CD4-positive, CD25-positive, alpha-beta regulatory T cell (primary cell): ENCODE measurements around the gene RFWD3. TPM values are rescaled to one million over a fixed set of nuclear protein-coding genes. Genes with fewer than 3 reads are reported as not detected.

Experiments
- ATAC-seq, 2 donors: fragments of 150-1000 bp; cut with Tn5 transposase; one replicate each; pipeline ENCODE4 v1.10.0; 2021; ENCODE audit warnings: low read depth in 2 of 2, moderate number of reproducible peaks in 2 of 2, moderate library complexity in 1 of 2
- DNase-seq, 3 donors: peaks; one replicate each; pipeline versions ENCODE4 v3.0.0 to v3.0.0-alpha.2; 2012 to 2022; ENCODE audit warnings: mixed read lengths in 1 of 3
- H3K27ac ChIP-seq: one replicate; pipeline ENCODE4 v1.7.0; 2013; ENCODE audit warnings: mild to moderate bottlenecking, low read length; ENCODE audit not compliant: insufficient read depth, poor library complexity, severe bottlenecking
- H3K27me3 ChIP-seq: one replicate; pipeline ENCODE4 v1.7.0; 2013; ENCODE audit warnings: low read length; ENCODE audit not compliant: control insufficient read depth, insufficient read depth
- H3K36me3 ChIP-seq: one replicate; pipeline ENCODE4 v1.7.0; 2013; ENCODE audit warnings: mild to moderate bottlenecking, low read length, moderate library complexity; ENCODE audit not compliant: control insufficient read depth, insufficient read depth
- H3K4me1 ChIP-seq: 2 replicates; pipeline ENCODE4 v1.7.0; 2013; ENCODE audit warnings: mild to moderate bottlenecking, low read length; ENCODE audit not compliant: insufficient read depth, control insufficient read depth, poor library complexity, severe bottlenecking
- H3K4me3 ChIP-seq: one replicate; pipeline ENCODE4 v1.7.0; 2013; ENCODE audit warnings: low read depth, mild to moderate bottlenecking, low read length, moderate library complexity
- H3K9me3 ChIP-seq, 2 experiments: 1 replicate in 1 of 2; 2 replicates in 1 of 2; pipeline ENCODE4 v1.7.0; 2013; ENCODE audit warnings: low read length in 2 of 2, mild to moderate bottlenecking in 1 of 2, moderate library complexity in 1 of 2; ENCODE audit not compliant: control insufficient read depth in 2 of 2
- H3K27ac Mint-ChIP-seq, 3 donors: one replicate each; pipeline ENCODE4 v1.8.0; 2020 to 2022; ENCODE audit warnings: mild to moderate bottlenecking in 3 of 3, mixed read lengths in 3 of 3, moderate library complexity in 2 of 3
- H3K27me3 Mint-ChIP-seq: one replicate; pipeline ENCODE4 v1.8.0; 2022; ENCODE audit warnings: mild to moderate bottlenecking, mixed read lengths
- H3K36me3 Mint-ChIP-seq: one replicate; pipeline ENCODE4 v1.8.0; 2020; ENCODE audit warnings: mixed read lengths
- H3K4me1 Mint-ChIP-seq, 4 donors: one replicate each; pipeline ENCODE4 v1.8.0; 2020 to 2022; ENCODE audit warnings: mixed read lengths in 4 of 4, mild to moderate bottlenecking in 1 of 4
- H3K4me3 Mint-ChIP-seq, 4 donors: one replicate each; pipeline ENCODE4 v1.8.0; 2020 to 2022; ENCODE audit warnings: mild to moderate bottlenecking in 4 of 4, mixed read lengths in 4 of 4, moderate library complexity in 3 of 4
- H3K9me3 Mint-ChIP-seq, 7 donors: one replicate each; pipeline ENCODE4 v1.8.0; 2020 to 2022; ENCODE audit warnings: mixed read lengths in 7 of 7, mild to moderate bottlenecking in 3 of 7, moderate library complexity in 2 of 7
- polyA plus RNA-seq, 4 donors: library from polyadenylated mRNA; unstranded; fragments of 300-500 nt; fragmentation: Illumina TruSeq; gene quantifications; one replicate each; pipeline ENCODE4 v1.2.3, GENCODE V29; 2021
- total RNA-seq: library from RNA; stranded (reverse); gene quantifications from one replicate; pipeline ENCODE4 v1.2.3, GENCODE V29; 2022

RFWD3 gene
- total and polyA plus RNA-seq, 5 donors from 2014 or later, result 17.8 to 48.5 (median 21.7) TPM

GRCh38 chr16:74650966-74651567 lies 15.6 kb downstream of the RFWD3 start:
- ATAC-seq, result no peak
- H3K4me3 Mint-ChIP-seq, result no peak overlapping the region
- H3K36me3 Mint-ChIP-seq, result no peaks in the 10 kb centered on the region
- no peaks in the 10 kb centered on the region for H3K27me3 Mint-ChIP-seq
- peaks cover 21 to 47% (median 36%) of the 10 kb centered on the region in 4 donors for H3K4me1 Mint-ChIP-seq
- peak in 1 of 3 donors; percentile 26 for DNase-seq
- Histone ChIP-seq H3K27me3 (no peaks in the 10 kb centered on the region), H3K27ac (no peak overlapping the region), H3K9me3 (no peaks in the 10 kb centered on the region), H3K4me1 (peaks cover 13% of the 10 kb centered on the region), H3K36me3 (peaks cover 48% of the 10 kb centered on the region), H3K4me3 (no peak overlapping the region)
- no peaks in the 10 kb centered on the region for H3K9me3 Mint-ChIP-seq
- H3K27ac Mint-ChIP-seq, result peak overlapping the region; percentile 5 to 78 (median 23)

- H3K27ac Mint-ChIP-seq, result peak overlapping the region in 1 of 3 donors; percentile 58
Observed at GRCh38 chr16:74649839-74650504, 16.7 kb downstream of the RFWD3 start.

GRCh38 chr16:74641969-74642368 lies 24.7 kb downstream of the RFWD3 start:
- H3K36me3 ChIP-seq, result peaks cover 69% of the 10 kb centered on the region
- Mint-ChIP-seq H3K4me1 (peaks cover 0 to 12% (median 0%) of the 10 kb centered on the region in 4 donors), H3K27me3 (no peaks in the 10 kb centered on the region), H3K9me3 (no peaks in the 10 kb centered on the region), H3K36me3 (peaks cover 27% of the 10 kb centered on the region), H3K4me3 (no peak overlapping the region), H3K27ac (no peak overlapping the region)
- H3K4me1 ChIP-seq, result no peaks in the 10 kb centered on the region
- H3K27me3 ChIP-seq, result no peaks in the 10 kb centered on the region
- ATAC-seq (no peak), DNase-seq (no peak)
- no peak overlapping the region for H3K4me3 ChIP-seq
- H3K9me3 ChIP-seq, result no peaks in the 10 kb centered on the region
- H3K27ac ChIP-seq, result no peak overlapping the region

More at GRCh38 chr16:74649839-74650504, 16.7 kb downstream of the RFWD3 start:
- peaks cover 56% of the 10 kb centered on the region for H3K36me3 ChIP-seq
- ATAC-seq (no peak), DNase-seq (no peak)
- peaks cover 11% of the 10 kb centered on the region for H3K4me1 ChIP-seq
- H3K27me3 ChIP-seq, result no peaks in the 10 kb centered on the region
- Mint-ChIP-seq H3K27me3 (no peaks in the 10 kb centered on the region), H3K4me1 (peaks cover 15 to 37% (median 28%) of the 10 kb centered on the region in 4 donors), H3K36me3 (no peaks in the 10 kb centered on the region), H3K4me3 (no peak overlapping the region), H3K9me3 (no peaks in the 10 kb centered on the region)
- no peaks in the 10 kb centered on the region for H3K9me3 ChIP-seq
- H3K27ac ChIP-seq, result no peak overlapping the region
- H3K4me3 ChIP-seq, result no peak overlapping the region

DNA sequence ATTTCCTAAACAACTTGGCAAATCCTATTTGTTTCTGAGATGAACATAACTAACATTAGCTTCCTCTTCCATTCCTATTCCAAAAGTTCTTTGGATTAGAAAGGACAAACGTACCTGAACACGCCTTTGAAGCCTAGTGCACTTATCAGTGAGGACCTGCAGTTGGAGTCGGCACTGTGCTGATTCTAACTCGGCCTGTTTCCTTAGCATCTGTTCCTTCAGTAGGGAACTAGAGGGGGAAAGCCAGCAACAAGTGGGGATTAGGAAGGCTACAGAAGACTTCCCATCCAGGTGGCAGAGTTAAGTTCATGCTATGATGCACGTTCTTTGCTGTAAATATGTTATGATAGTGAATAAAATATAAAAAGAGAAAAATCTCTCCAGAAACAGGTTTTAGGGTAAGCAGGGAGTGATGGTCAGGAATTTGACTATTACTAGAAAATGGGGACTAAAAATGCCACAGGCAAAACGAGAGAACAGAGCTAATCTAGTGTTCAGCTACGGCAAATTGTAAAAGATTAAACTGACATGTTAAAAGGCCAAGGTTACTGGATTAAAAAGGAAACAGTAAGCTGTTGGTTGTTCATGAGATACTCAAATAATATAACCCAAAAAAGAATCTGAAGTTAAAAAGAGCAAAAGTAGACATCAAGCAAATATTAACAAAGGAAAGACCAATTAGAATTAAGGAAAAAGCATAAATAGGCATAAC lies 28.8 kb downstream of the RFWD3 start:
- H3K4me1 Mint-ChIP-seq, result peaks cover 0 to 9% (median 0%) of the 10 kb centered on the region in 4 donors
- Histone ChIP-seq H3K4me1 (no peaks in the 10 kb centered on the region), H3K36me3 (peaks cover 73% of the 10 kb centered on the region), H3K27ac (no peak overlapping the region), H3K27me3 (no peaks in the 10 kb centered on the region), H3K4me3 (no peak overlapping the region), H3K9me3 (no peaks in the 10 kb centered on the region)
- no peak for DNase-seq
- peak overlapping the region in 2 of 3 donors; percentile 15 to 54 for H3K27ac Mint-ChIP-seq
- no peaks in the 10 kb centered on the region for H3K27me3 Mint-ChIP-seq
- ATAC-seq, result no peak
- peaks cover 15% of the 10 kb centered on the region for H3K36me3 Mint-ChIP-seq
- no peak overlapping the region for H3K4me3 Mint-ChIP-seq
- no peaks in the 10 kb centered on the region for H3K9me3 Mint-ChIP-seq

DNA sequence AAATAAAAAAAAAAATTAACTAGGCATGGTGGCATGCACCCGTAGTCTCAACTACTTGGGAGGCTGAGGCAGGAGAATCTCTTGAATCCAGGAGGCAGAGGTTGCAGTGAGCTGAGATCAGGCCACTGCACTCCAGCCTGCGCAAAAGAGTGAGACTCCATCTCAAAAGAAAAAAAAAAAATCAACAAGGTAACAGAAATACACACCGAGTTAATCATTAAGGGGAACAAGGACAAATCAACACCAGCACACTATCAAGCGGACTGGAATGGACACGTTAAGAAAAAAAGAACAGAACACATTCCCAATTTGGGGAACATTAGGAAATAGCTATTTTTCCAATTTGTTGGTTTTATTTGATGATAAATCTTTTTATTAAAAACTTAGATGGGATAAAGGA lies 31.4 kb downstream of the RFWD3 start:
- no peak overlapping the region for H3K4me3 Mint-ChIP-seq
- Histone ChIP-seq H3K4me1 (no peaks in the 10 kb centered on the region), H3K36me3 (peaks cover 85% of the 10 kb centered on the region), H3K27ac (no peak overlapping the region), H3K9me3 (no peaks in the 10 kb centered on the region), H3K27me3 (no peaks in the 10 kb centered on the region), H3K4me3 (no peak overlapping the region)
- H3K27ac Mint-ChIP-seq, result peak overlapping the region in 1 of 3 donors; percentile 79
- no peaks in the 10 kb centered on the region for H3K27me3 Mint-ChIP-seq
- peaks cover 25% of the 10 kb centered on the region for H3K36me3 Mint-ChIP-seq
- no peak for ATAC-seq
- no peak for DNase-seq
- no peaks in the 10 kb centered on the region for H3K9me3 Mint-ChIP-seq
- H3K4me1 Mint-ChIP-seq, result peaks cover 0 to 9% (median 0%) of the 10 kb centered on the region in 4 donors

- peaks cover 0 to 9% (median 2%) of the 10 kb centered on the region in 4 donors for H3K4me1 Mint-ChIP-seq
- no peak overlapping the region for H3K27ac Mint-ChIP-seq
- Histone ChIP-seq H3K4me1 (no peaks in the 10 kb centered on the region), H3K4me3 (no peak overlapping the region), H3K9me3 (no peaks in the 10 kb centered on the region), H3K27ac (no peak overlapping the region), H3K36me3 (peaks cover 87% of the 10 kb centered on the region), H3K27me3 (no peaks in the 10 kb centered on the region)
- no peaks in the 10 kb centered on the region for H3K9me3 Mint-ChIP-seq
- no peak for DNase-seq
- H3K4me3 Mint-ChIP-seq, result no peak overlapping the region
- H3K27me3 Mint-ChIP-seq, result no peaks in the 10 kb centered on the region
- peaks cover 40% of the 10 kb centered on the region for H3K36me3 Mint-ChIP-seq
- ATAC-seq, result no peak
Observed at GRCh38 chr16:74633686-74634085, 33.0 kb downstream of the RFWD3 start.

GRCh38 chr16:74627506-74628220 lies 39.0 kb downstream of the RFWD3 start:
- DNase-seq (peak in 1 of 3 donors; percentile 20), ATAC-seq (no peak)
- no peak overlapping the region for H3K4me3 ChIP-seq
- H3K27ac ChIP-seq, result no peak overlapping the region
- H3K36me3 ChIP-seq, result peaks cover 92% of the 10 kb centered on the region
- H3K27me3 ChIP-seq, result no peaks in the 10 kb centered on the region
- H3K4me1 ChIP-seq, result no peaks in the 10 kb centered on the region
- H3K4me1 Mint-ChIP-seq, result peaks cover 7 to 17% (median 14%) of the 10 kb centered on the region in 4 donors
- no peak overlapping the region for H3K4me3 Mint-ChIP-seq
- no peaks in the 10 kb centered on the region for H3K27me3 Mint-ChIP-seq
- H3K36me3 Mint-ChIP-seq, result peaks cover 50% of the 10 kb centered on the region
- H3K9me3 ChIP-seq, result no peaks in the 10 kb centered on the region
- H3K9me3 Mint-ChIP-seq, result no peaks in the 10 kb centered on the region
- peak overlapping the region; percentile 72 to 96 (median 82) for H3K27ac Mint-ChIP-seq
